IMR-90 (cell line): ENCODE data around the gene RALGAPA1. TPM values are rescaled to one million over a fixed set of nuclear protein-coding genes. Genes with fewer than 3 reads are reported as not detected.

ENCODE experiments used
- ATAC-seq: fragments of 200-7000 bp; cut with Tn5 transposase; 2 replicates; pipeline ENCODE4 v1.9.1; 2020; ENCODE audit warnings: low read depth, mild to moderate bottlenecking, moderate library complexity
- BruUV-seq: library from RNA; stranded (reverse); fragments of 400-500 nt; replicated peaks from 2 replicates; lab custom pipeline; 2021; lab: Mats Ljungman, UMichigan
- CTCF ChIA-PET: fragments of 300-600 bp; formaldehyde crosslinking; extraction: SDS; loops from one replicate; lab custom pipeline; 2021; ENCODE audit warnings: antibody characterized with exemption; lab: Yijun Ruan, JAX
- POLR2A ChIA-PET: fragments of 300-600 bp; sonication (Branson Sonifier 250); formaldehyde crosslinking; loops from one replicate; lab custom pipeline; 2022; ENCODE audit warnings: antibody characterized with exemption; ENCODE audit not compliant: unreplicated experiment; lab: Charles Lee
- DNase-seq: peaks from one replicate; pipeline ENCODE4 v3.0.0; 2013
- H2AFZ ChIP-seq: replicated peaks from 2 replicates; pipeline ENCODE3; 2013; ENCODE audit warnings: low read length, mild to moderate bottlenecking; ENCODE audit not compliant: poor library complexity
- H2AK5ac ChIP-seq: 2 replicates; pipeline ENCODE4 v1.6.1; 2013; ENCODE audit warnings: low read depth, low read length, inconsistent platforms
- H2AK9ac ChIP-seq: replicated peaks from 2 replicates; pipeline ENCODE3; 2013; ENCODE audit warnings: mild to moderate bottlenecking, low read depth, low read length, moderate library complexity; ENCODE audit not compliant: poor library complexity
- H2BK120ac ChIP-seq: 2 replicates; pipeline ENCODE4 v1.6.1; 2013; ENCODE audit warnings: low read depth, low read length, inconsistent platforms
- H2BK15ac ChIP-seq: 3 replicates; pipeline ENCODE4 v1.6.1; 2013; ENCODE audit warnings: low read depth, low read length, inconsistent platforms
- H2BK20ac ChIP-seq: 2 replicates; pipeline ENCODE4 v1.6.1; 2013; ENCODE audit warnings: low read depth, mild to moderate bottlenecking, inconsistent platforms, low read length, moderate library complexity
- H2BK5ac ChIP-seq: 2 replicates; pipeline ENCODE4 v1.6.1; 2013; ENCODE audit warnings: mild to moderate bottlenecking, low read depth, low read length, inconsistent platforms; ENCODE audit not compliant: poor library complexity, severe bottlenecking
- H3K14ac ChIP-seq: replicated peaks from 2 replicates; pipeline ENCODE4 v1.6.1; 2013; ENCODE audit warnings: low read depth, low read length, inconsistent platforms
- H3K18ac ChIP-seq: 2 replicates; pipeline ENCODE4 v1.6.1; 2013; ENCODE audit warnings: low read depth, low read length, control low read depth
- H3K23ac ChIP-seq: 2 replicates; pipeline ENCODE4 v1.6.1; 2013; ENCODE audit warnings: low read depth, low read length, inconsistent platforms
- H3K27ac ChIP-seq: 2 replicates; pipeline ENCODE4 v1.5.1; 2013; ENCODE audit warnings: mild to moderate bottlenecking, control low read depth, low read length; ENCODE audit not compliant: insufficient read depth
- H3K27me3 ChIP-seq: 2 replicates; pipeline ENCODE4 v1.6.1; 2013; ENCODE audit warnings: low read length; ENCODE audit not compliant: control insufficient read depth, insufficient read depth
- H3K36me3 ChIP-seq: 2 replicates; pipeline ENCODE4 v1.6.1; 2013; ENCODE audit warnings: low read length, mixed read lengths; ENCODE audit not compliant: control insufficient read depth, insufficient read depth
- H3K4ac ChIP-seq: 2 replicates; pipeline ENCODE4 v1.6.1; 2013; ENCODE audit warnings: low read depth, low read length, inconsistent platforms
- H3K4me1 ChIP-seq: 2 replicates; pipeline ENCODE4 v1.6.1; 2013; ENCODE audit warnings: low read length, mixed read lengths; ENCODE audit not compliant: control insufficient read depth, insufficient read depth
- H3K4me2 ChIP-seq: 2 replicates; pipeline ENCODE4 v1.6.1; 2013; ENCODE audit warnings: low read depth, mild to moderate bottlenecking, control low read depth, low read length, moderate library complexity
- H3K4me3 ChIP-seq: 2 replicates; pipeline ENCODE4 v1.5.1; 2013; ENCODE audit warnings: low read depth, mild to moderate bottlenecking, control low read depth, low read length, moderate library complexity; ENCODE audit not compliant: insufficient read depth
- H3K56ac ChIP-seq: 2 replicates; pipeline ENCODE4 v1.6.1; 2013; ENCODE audit warnings: low read length, inconsistent platforms; ENCODE audit not compliant: insufficient read depth; ENCODE audit errors: extremely low read depth
- H3K79me1 ChIP-seq, 2 experiments: 2 replicates each; pipeline ENCODE4 v1.6.1; 2013; ENCODE audit warnings: low read length in 2 of 2, inconsistent platforms in 1 of 2, low read depth in 1 of 2
- H3K9ac ChIP-seq: 2 replicates; pipeline ENCODE4 v1.6.1; 2013; ENCODE audit warnings: low read depth, low read length, control low read depth
- H3K9me1 ChIP-seq: 2 replicates; pipeline ENCODE4 v1.6.1; 2013; ENCODE audit warnings: low read length, inconsistent platforms; ENCODE audit not compliant: insufficient read depth
- H3K9me3 ChIP-seq: 2 replicates; pipeline ENCODE4 v1.6.1; 2013; ENCODE audit warnings: low read length; ENCODE audit not compliant: control insufficient read depth, insufficient read depth
- H4K20me1 ChIP-seq: 2 replicates; pipeline ENCODE4 v1.6.1; 2013; ENCODE audit warnings: low read length, inconsistent platforms; ENCODE audit not compliant: insufficient read depth
- H4K5ac ChIP-seq: 2 replicates; pipeline ENCODE4 v1.6.1; 2013; ENCODE audit warnings: mild to moderate bottlenecking, low read depth, low read length, control low read depth
- H4K8ac ChIP-seq, 2 experiments: 2 replicates each; pipeline ENCODE4 v1.6.1; 2013; ENCODE audit warnings: low read depth in 2 of 2, low read length in 2 of 2, control low read depth in 1 of 2, inconsistent platforms in 1 of 2
- H4K91ac ChIP-seq: 2 replicates; pipeline ENCODE4 v1.6.1; 2013; ENCODE audit warnings: low read depth, low read length, inconsistent platforms; ENCODE audit not compliant: insufficient read depth
- BHLHE40 ChIP-seq: fragments of 150-350 bp; IDR thresholded peaks from 2 replicates; pipeline ENCODE4 v1.6.1; 2016; ENCODE audit warnings: mild to moderate bottlenecking, low read depth, low read length
- CTCF ChIP-seq: conservative IDR thresholded peaks from 2 replicates; pipeline ENCODE4 v1.5.1; 2012; ENCODE audit warnings: mild to moderate bottlenecking, low read depth, low read length, improper control_type of control experiment
- MAFK ChIP-seq: IDR thresholded peaks from 2 replicates; pipeline ENCODE4 v1.6.1; 2012; ENCODE audit warnings: low read depth, low read length, improper control_type of control experiment
- MXI1 ChIP-seq: IDR thresholded peaks from 2 replicates; pipeline ENCODE4 v1.6.1; 2012; ENCODE audit warnings: low read depth, mild to moderate bottlenecking, low read length, moderate library complexity, borderline replicate concordance
- USF2 ChIP-seq: fragments of 150-350 bp; IDR thresholded peaks from 2 replicates; pipeline ENCODE4 v1.6.1; 2017; ENCODE audit warnings: mild to moderate bottlenecking, antibody characterized with exemption, low read length, low read depth
- WGBS, 2 experiments: methylation state at CpG; one replicate each; pipeline versions ENCODE4 v1.1.5 to v1.1.7; 2013; ENCODE audit warnings: missing lambda C conversion rate in 2 of 2; ENCODE audit not compliant: insufficient read length in 1 of 2; ENCODE audit errors: extremely low coverage in 2 of 2; 5-methylcytosine and 5-hydroxymethylcytosine counted together
- dilution Hi-C: fragments of 300-500 bp; cut with HindIII; formaldehyde crosslinking; loops from one replicate; pipeline ENCODE4 v1.14.3; 2018; ENCODE audit warnings: low sequenced_read_pairs; ENCODE audit not compliant: unreplicated experiment
- in situ Hi-C: fragments of 300-500 bp; cut with MboI; formaldehyde crosslinking; loops from 3 replicates; pipeline ENCODE4 v1.14.3; 2019; ENCODE audit warnings: low sequenced_read_pairs, inconsistent platforms, mixed read lengths
- intact Hi-C: fragments of 100-400 bp; cut with micrococcal nuclease; formaldehyde crosslinking; loops from 2 replicates; pipeline ENCODE4 v1.10.0; 2022
- polyA plus RNA-seq, 3 experiments: library from polyadenylated mRNA; depleted of rRNA; stranded (reverse); fragments of >200 nt; gene quantifications; 2 replicates each; pipeline ENCODE4 v1.2.3, GENCODE V29; 2012; ENCODE audit warnings: low replicate concordance in 1 of 3
- total RNA-seq: library from RNA; depleted of rRNA; stranded (reverse); fragments of >200 nt; gene quantifications from 2 replicates; pipeline ENCODE4 v1.2.3, GENCODE V29; 2012

Gene RALGAPA1
- total and polyA plus RNA-seq, 2 of the 4 experiments (the other 2 are of a cell fraction) = 5.1 to 25.6 TPM

GRCh38 chr14:35503646-35504045 lies 305.4 kb downstream of the RALGAPA1 start:
- H2AFZ ChIP-seq = no peak overlapping the region
- no peaks in the 10 kb centered on the region for H3K9me3 ChIP-seq
- CTCF ChIA-PET = no interaction called here

More at GRCh38 chr14:35503646-35504045, 305.4 kb downstream of the RALGAPA1 start:
- Histone ChIP-seq H2BK120ac (no peak overlapping the region), H3K23ac (no peak overlapping the region), H2AK9ac (no peak overlapping the region), H3K4me3 (no peak overlapping the region), H3K9me1 (no peaks in the 10 kb centered on the region), H3K27me3 (no peaks in the 10 kb centered on the region), H3K27ac (no peak overlapping the region), H2BK20ac (no peak overlapping the region), H4K91ac (no peak overlapping the region), H2BK5ac (no peak overlapping the region), H4K20me1 (no peaks in the 10 kb centered on the region), H3K56ac (no peak overlapping the region), H2AK5ac (no peak overlapping the region), H3K9ac (no peak overlapping the region), H3K4me2 (no peak overlapping the region), H3K79me1 (no peaks in the 10 kb centered on the region), H3K14ac (no peak overlapping the region; the same call in 1 of the 2 replicates), H3K36me3 (no peaks in the 10 kb centered on the region), H4K8ac (no peak overlapping the region), H2BK15ac (no peak overlapping the region), H3K4me1 (no peaks in the 10 kb centered on the region; the same call in 1 of the 2 replicates), H3K4ac (no peak overlapping the region), H4K5ac (no peak overlapping the region), H3K18ac (no peak overlapping the region)
- DNase-seq (no peak), ATAC-seq (no peak)
- BruUV-seq = no TSS peak
- intact Hi-C loops (no loop called here), dilution Hi-C loops (no loop called here), in situ Hi-C loops (no loop called here)
- POLR2A ChIA-PET = no interaction called here
- TF ChIP-seq CTCF (no peak), MAFK (no peak), MXI1 (no peak), USF2 (no peak), BHLHE40 (no peak)
- WGBS, 2 experiments = no CpG with 5 or more reads among the region's 3 CpGs
